Activated T-helper 1 cell treated with anti-CD3 and anti-CD28 coated beads, Interleukin-12 subunit alpha, Interleukin-12 subunit beta, Interleukin-2, Interleukin-4 antibody, amounts not matched to agents 30 ng/mL and 10 ng/mL and 1 ng/mL, durations not matched to agents 14 hours and 24 hours and 36 hours (primary cell): Measurements from ENCODE around the gene ALDH1A3. TPM values are rescaled to one million over a fixed set of nuclear protein-coding genes. Genes with fewer than 3 reads are reported as not detected.

Source experiments
- DNase-seq: peaks from one replicate; pipeline ENCODE4 v3.0.0; 2021; ENCODE audit warnings: low spot score
- H3K27ac Mint-ChIP-seq: one replicate; pipeline ENCODE4 v1.8.0; 2021; ENCODE audit warnings: mild to moderate bottlenecking, mixed read lengths
- H3K27me3 Mint-ChIP-seq: one replicate; pipeline ENCODE4 v1.8.0; 2022; ENCODE audit warnings: mild to moderate bottlenecking, moderate library complexity, mixed read lengths; ENCODE audit not compliant: insufficient read depth
- H3K36me3 Mint-ChIP-seq: one replicate; pipeline ENCODE4 v1.8.0; 2021; ENCODE audit warnings: low read depth, mixed read lengths
- H3K4me1 Mint-ChIP-seq: one replicate; pipeline ENCODE4 v1.8.0; 2021; ENCODE audit warnings: low read depth, mixed read lengths
- H3K4me3 Mint-ChIP-seq: one replicate; pipeline ENCODE4 v1.8.0; 2021; ENCODE audit warnings: mild to moderate bottlenecking, moderate library complexity, mixed read lengths
- H3K9me3 Mint-ChIP-seq: one replicate; pipeline ENCODE4 v1.8.0; 2021; ENCODE audit warnings: mixed read lengths
- intact Hi-C: fragments of 100-400 bp; cut with micrococcal nuclease; formaldehyde crosslinking; loops from one replicate; pipeline ENCODE4 v1.15.1; 2024
- total RNA-seq: library from RNA; stranded (reverse); gene quantifications from 2 replicates; pipeline ENCODE4 v1.2.3, GENCODE V29; 2022

ALDH1A3 gene
- total RNA-seq, 1 donor from 2014 or later = not detected

GRCh38 chr15:100863075-100863795 lies 16.4 kb upstream of the ALDH1A3 start:
- no peaks in the 10 kb centered on the region for H3K36me3 Mint-ChIP-seq
- no peak overlapping the region for H3K27ac Mint-ChIP-seq
- H3K4me1 Mint-ChIP-seq = no peaks in the 10 kb centered on the region
- no peak for DNase-seq
- intact Hi-C loops = no loop called here
- H3K27me3 Mint-ChIP-seq = peaks cover 4% of the 10 kb centered on the region
- no peak overlapping the region for H3K4me3 Mint-ChIP-seq
- no peaks in the 10 kb centered on the region for H3K9me3 Mint-ChIP-seq

DNA sequence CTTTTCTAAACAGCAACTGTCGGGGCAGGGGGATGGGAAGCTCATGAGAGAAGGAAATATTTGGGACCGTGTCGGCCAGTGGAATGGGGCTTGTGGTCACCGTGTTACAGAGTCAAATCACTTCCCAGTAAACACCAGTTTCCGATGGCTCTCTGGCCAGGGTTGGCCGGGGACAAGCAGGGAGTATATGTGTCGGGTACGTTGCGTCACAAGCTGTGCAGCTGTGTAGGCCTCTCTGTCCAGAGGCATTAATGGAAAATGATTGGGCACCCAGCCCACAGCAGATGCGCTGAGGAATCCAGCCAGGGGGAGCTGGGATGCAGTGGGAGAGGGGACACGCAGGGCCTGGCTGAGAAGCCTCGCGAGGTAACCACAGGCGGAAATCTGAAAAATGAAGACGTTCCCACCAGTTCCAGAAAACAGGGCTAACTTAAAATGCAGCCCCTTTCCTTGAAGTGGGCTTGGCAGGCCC lies 15.8 kb upstream of the ALDH1A3 start:
- H3K27ac Mint-ChIP-seq = no peak overlapping the region
- intact Hi-C loops = no loop called here
- no peaks in the 10 kb centered on the region for H3K9me3 Mint-ChIP-seq
- no peaks in the 10 kb centered on the region for H3K36me3 Mint-ChIP-seq
- no peak overlapping the region for H3K4me3 Mint-ChIP-seq
- H3K27me3 Mint-ChIP-seq = peaks cover 5% of the 10 kb centered on the region
- no peak for DNase-seq
- no peaks in the 10 kb centered on the region for H3K4me1 Mint-ChIP-seq

GRCh38 chr15:100866386-100867330 lies 13.0 kb upstream of the ALDH1A3 start:
- Mint-ChIP-seq H3K4me3 (no peak overlapping the region), H3K4me1 (no peaks in the 10 kb centered on the region), H3K27me3 (peaks cover 5% of the 10 kb centered on the region), H3K27ac (no peak overlapping the region), H3K36me3 (no peaks in the 10 kb centered on the region), H3K9me3 (no peaks in the 10 kb centered on the region)
- intact Hi-C loops = no loop called here
- DNase-seq = no peak

DNA sequence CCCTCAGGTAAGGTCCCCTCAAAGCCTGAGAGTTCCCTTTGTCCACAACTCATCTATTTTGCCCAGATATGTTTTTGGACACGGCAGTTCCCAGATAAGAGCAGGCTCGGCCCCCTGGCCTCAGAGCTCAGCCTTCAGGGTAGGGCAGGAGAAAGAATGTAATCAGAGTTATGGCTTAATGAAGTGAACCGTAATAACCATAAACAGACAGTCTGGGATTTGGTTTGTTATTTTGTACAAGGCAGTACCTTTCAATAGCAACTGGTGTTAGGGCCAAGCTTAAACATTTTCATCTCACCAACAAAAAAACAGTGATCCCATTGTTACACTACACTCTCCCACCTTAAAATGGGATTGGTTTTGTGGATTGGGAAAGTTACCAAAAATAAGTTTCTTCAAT lies 12.2 kb upstream of the ALDH1A3 start:
- intact Hi-C loops = no loop called here
- Mint-ChIP-seq H3K36me3 (no peaks in the 10 kb centered on the region), H3K27me3 (peaks cover 11% of the 10 kb centered on the region), H3K4me1 (no peaks in the 10 kb centered on the region), H3K4me3 (no peak overlapping the region), H3K9me3 (no peaks in the 10 kb centered on the region), H3K27ac (no peak overlapping the region)
- DNase-seq = no peak

GRCh38 chr15:100869151-100869999 lies 10.3 kb upstream of the ALDH1A3 start:
- intact Hi-C loops = no loop called here
- H3K36me3 Mint-ChIP-seq = no peaks in the 10 kb centered on the region
- no peak for DNase-seq
- peaks cover 11% of the 10 kb centered on the region for H3K27me3 Mint-ChIP-seq
- H3K4me3 Mint-ChIP-seq = no peak overlapping the region
- H3K27ac Mint-ChIP-seq = no peak overlapping the region
- H3K9me3 Mint-ChIP-seq = no peaks in the 10 kb centered on the region
- H3K4me1 Mint-ChIP-seq = no peaks in the 10 kb centered on the region

DNA sequence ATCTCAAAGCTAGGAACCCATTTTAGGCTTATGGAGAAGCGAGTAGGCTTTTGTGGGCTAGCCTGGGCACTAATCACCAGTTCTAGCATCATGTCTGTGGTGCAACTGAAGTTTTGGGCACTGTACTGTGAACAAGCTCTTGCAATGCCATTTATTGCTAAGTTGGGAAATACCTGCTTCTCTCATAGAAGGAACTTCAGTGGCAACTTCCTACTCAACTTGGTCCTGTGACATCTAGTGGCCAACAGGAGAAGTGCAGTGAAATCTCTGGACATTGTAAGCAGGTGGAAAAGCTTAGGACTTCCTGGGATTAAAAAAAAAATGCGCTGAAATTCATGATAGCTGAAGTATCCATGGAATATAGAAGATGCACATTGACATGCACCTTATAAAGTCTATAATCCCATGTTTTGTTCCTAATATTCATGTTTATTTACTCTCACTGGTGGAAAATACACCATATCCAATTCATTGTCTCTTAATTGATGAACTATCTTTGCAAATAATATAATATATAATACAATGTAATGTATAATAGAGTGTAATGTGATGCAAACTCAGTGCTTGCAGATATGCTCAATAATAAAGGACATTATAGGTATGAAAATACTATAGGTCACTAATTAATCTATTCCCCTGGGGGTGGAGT lies 6.5 kb upstream of the ALDH1A3 start:
- Mint-ChIP-seq H3K36me3 (no peaks in the 10 kb centered on the region), H3K4me1 (no peaks in the 10 kb centered on the region), H3K9me3 (no peaks in the 10 kb centered on the region), H3K27me3 (peaks cover 35% of the 10 kb centered on the region), H3K27ac (no peak overlapping the region), H3K4me3 (no peak overlapping the region)
- intact Hi-C loops = loop anchor here (1.0 to 2.0 kb wide), 4 partner anchors 134 to 530 kb away; no protein-coding TSS in a partner anchor
- peak; percentile 32 for DNase-seq

DNA sequence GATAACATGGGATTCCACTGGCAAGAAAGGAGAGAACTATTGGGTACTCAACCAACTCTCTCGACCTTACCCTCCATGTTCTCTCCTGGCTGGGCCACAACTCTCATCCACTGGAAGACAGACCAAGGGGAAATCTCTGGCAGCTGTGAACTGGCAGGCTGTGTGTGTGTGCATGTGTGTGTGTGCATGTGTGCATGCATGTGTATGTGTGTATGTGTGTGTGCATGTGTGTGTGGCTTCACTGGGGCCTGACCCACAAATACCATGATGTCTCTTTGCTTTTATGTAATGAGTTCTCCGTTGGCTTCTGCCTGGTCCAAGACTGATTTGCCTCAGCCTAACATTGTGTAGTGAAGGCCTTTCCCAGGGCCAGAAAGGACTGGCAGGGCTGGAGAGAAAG lies 4.1 kb upstream of the ALDH1A3 start:
- Mint-ChIP-seq H3K4me3 (no peak overlapping the region), H3K27me3 (peaks cover 43% of the 10 kb centered on the region), H3K9me3 (no peaks in the 10 kb centered on the region), H3K27ac (no peak overlapping the region), H3K4me1 (no peaks in the 10 kb centered on the region), H3K36me3 (no peaks in the 10 kb centered on the region)
- intact Hi-C loops = no loop called here
- DNase-seq = no peak

GRCh38 chr15:100875976-100876375 lies 3.7 kb upstream of the ALDH1A3 start:
- Mint-ChIP-seq H3K4me1 (no peaks in the 10 kb centered on the region), H3K36me3 (no peaks in the 10 kb centered on the region), H3K4me3 (no peak overlapping the region), H3K27ac (no peak overlapping the region), H3K9me3 (no peaks in the 10 kb centered on the region), H3K27me3 (peaks cover 48% of the 10 kb centered on the region)
- no peak for DNase-seq
- intact Hi-C loops = no loop called here

DNA sequence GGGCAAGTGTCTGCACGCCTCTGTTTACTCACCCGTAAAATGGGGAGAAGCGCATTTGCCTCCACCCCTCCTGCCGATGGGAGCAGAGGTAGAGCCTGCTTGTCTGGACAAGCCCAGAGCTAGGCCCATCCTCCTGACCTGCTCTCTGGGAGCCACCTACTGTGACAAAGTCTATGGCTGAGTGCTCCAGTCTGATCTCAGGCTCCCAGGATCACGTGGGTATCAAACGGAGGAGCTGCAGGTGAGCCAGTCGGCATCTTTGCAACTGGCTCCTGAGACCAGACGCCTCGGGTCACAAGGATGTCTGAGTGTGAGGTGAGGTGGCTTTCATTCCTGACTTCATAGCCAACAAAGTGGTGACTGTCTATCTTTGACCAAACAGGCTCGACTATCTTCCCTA lies 2.1 kb upstream of the ALDH1A3 start:
- no peaks in the 10 kb centered on the region for H3K36me3 Mint-ChIP-seq
- H3K9me3 Mint-ChIP-seq = no peaks in the 10 kb centered on the region
- no peak overlapping the region for H3K4me3 Mint-ChIP-seq
- H3K27me3 Mint-ChIP-seq = peaks cover 58% of the 10 kb centered on the region
- H3K27ac Mint-ChIP-seq = no peak overlapping the region
- no peaks in the 10 kb centered on the region for H3K4me1 Mint-ChIP-seq
- DNase-seq = no peak
- intact Hi-C loops = no loop called here

DNA sequence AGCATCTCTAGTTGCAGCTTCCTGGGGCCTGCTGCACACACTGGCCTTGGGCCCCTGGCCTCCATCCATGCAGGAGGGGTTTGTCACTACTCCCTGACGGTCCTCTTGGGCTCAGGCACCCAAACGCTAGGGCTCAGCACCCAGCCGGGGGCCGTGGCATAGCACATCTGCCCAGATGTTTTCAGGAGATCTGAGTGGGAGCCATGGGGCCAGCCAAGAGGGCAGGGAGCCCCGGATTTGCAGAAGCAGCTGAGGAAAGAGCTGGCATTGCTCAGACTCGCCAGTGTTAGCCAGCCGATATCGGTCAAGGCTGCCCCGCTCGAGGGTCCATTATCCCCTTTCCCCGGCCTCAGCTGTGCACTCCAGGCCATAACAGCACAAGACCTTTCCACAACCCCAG lies 1.5 kb upstream of the ALDH1A3 start:
- Mint-ChIP-seq H3K4me3 (no peak overlapping the region), H3K36me3 (no peaks in the 10 kb centered on the region), H3K27me3 (peaks cover 64% of the 10 kb centered on the region), H3K9me3 (no peaks in the 10 kb centered on the region), H3K27ac (no peak overlapping the region), H3K4me1 (no peaks in the 10 kb centered on the region)
- intact Hi-C loops = no loop called here
- no peak for DNase-seq

GRCh38 chr15:100878648-100879047 lies 983 bp upstream of the ALDH1A3 start:
- Mint-ChIP-seq H3K27ac (no peak overlapping the region), H3K4me1 (no peaks in the 10 kb centered on the region), H3K4me3 (no peak overlapping the region), H3K36me3 (no peaks in the 10 kb centered on the region), H3K9me3 (no peaks in the 10 kb centered on the region), H3K27me3 (peaks cover 69% of the 10 kb centered on the region)
- intact Hi-C loops = no loop called here
- no peak for DNase-seq

- Mint-ChIP-seq H3K4me3 (no peak overlapping the region), H3K27ac (no peak overlapping the region), H3K9me3 (no peaks in the 10 kb centered on the region), H3K4me1 (no peaks in the 10 kb centered on the region), H3K36me3 (no peaks in the 10 kb centered on the region), H3K27me3 (peaks cover 70% of the 10 kb centered on the region)
- no peak for DNase-seq
- intact Hi-C loops = no loop called here
These were observed 569 bp upstream of the ALDH1A3 start for GRCh38 chr15:100879061-100879463.
